Tibial artery (tissue), 4 donors: ENCODE results near the gene C11orf98.
"Not testable (repeated sequence)": the region's sequence is repeated elsewhere in the genome, so short reads cannot be mapped to it uniquely, and the experiment has no call there.

Source experiments
- DNase-seq, 2 donors: peaks; one replicate each; pipeline ENCODE4 v3.0.0-alpha.2; 2019
- H3K27ac ChIP-seq, 2 donors: fragments of 200-600 bp; sonication (generic) in 1 of 2; 1 replicate in 1 of 2; 2 replicates in 1 of 2; pipeline ENCODE4 v1.5.1; 2018 to 2019; ENCODE audit warnings: mild to moderate bottlenecking in 1 of 2
- H3K27me3 ChIP-seq, 2 donors: fragments of 200-600 bp; sonication (generic) in 1 of 2; one replicate each; pipeline versions ENCODE4 v1.5.1 to v1.6.0; 2016 to 2019
- H3K36me3 ChIP-seq, 3 donors: fragments of 200-600 bp; sonication (generic) in 2 of 3; one replicate each; pipeline ENCODE4 v1.5.1; 2016 to 2019; ENCODE audit warnings: mild to moderate bottlenecking in 2 of 3
- H3K4me1 ChIP-seq, 4 donors: fragments of 200-600 bp; sonication (generic) in 2 of 4; 1 replicate in 3 of 4; 2 replicates in 1 of 4; pipeline ENCODE4 v1.5.1; 2016 to 2019
- H3K4me3 ChIP-seq, 2 donors: fragments of 200-600 bp; sonication (generic) in 1 of 2; 1 replicate in 1 of 2; 2 replicates in 1 of 2; pipeline ENCODE4 v1.5.1; 2018 to 2019; ENCODE audit warnings: mild to moderate bottlenecking in 2 of 2
- H3K9me3 ChIP-seq, 3 donors: fragments of 200-600 bp; sonication (generic) in 1 of 3; one replicate each; pipeline ENCODE4 v1.5.1; 2016 to 2019
- intact Hi-C: fragments of 100-400 bp; cut with DNase I; formaldehyde crosslinking; loops from one replicate; pipeline ENCODE4 v1.15.0; 2023; ENCODE audit warnings: low total_unique reads
- TF ChIP-seq, protein P1 (sequence below), 2 experiments: fragments of 200-600 bp in 1 of 2; fragments of 450-650 bp in 1 of 2; IDR thresholded peaks; one replicate each; pipeline ENCODE4 v1.5.1; 2017 to 2019; ENCODE audit warnings: antibody characterized with exemption in 2 of 2, mild to moderate bottlenecking in 1 of 2, moderate library complexity in 1 of 2

C11orf98 gene

DNA sequence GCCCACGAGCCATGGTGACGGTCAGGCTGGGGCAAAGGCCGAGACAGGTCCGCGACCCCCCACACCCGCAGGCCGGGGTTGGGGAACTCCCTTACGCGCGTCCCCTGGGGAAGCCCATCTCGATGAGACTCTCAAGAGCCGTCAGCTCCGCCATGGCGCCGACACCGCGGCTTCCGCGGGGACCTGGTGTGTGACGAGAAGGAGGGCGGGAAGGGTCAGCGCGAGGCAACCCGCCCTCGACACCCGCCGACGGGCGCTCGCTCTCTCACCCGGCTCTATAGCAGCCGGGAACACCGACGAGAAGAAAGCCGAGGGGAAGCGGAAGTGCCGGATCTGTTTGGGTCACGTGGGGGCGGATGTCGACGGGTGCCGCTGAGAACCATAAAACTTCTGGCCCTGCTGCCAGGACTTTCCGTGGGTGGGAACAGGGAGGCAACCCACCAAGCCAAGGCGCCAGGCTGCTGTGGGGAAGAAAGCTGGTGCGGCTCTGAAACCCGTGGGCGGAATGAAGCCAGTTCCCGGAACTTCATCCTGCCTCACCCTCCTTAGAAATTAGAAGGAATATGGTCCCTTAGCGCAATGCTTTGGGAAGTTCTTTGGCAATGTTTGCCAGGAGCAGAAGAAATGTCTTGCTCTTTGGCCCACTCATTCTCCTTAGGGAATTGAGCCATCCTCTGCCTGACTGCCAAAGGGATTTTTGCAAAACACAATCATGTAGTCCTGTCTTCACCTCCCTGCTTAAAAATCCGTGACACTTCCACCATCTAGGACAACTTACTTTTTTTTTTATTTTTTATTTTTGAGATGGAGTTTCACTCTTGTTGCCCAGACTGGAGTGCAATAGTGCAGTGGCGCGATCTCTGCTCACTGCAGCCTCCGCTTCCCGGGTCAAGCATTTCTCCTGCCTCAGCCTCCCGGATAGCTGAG lies 14.0 kb upstream of the C11orf98 start, which contains the start of gene UBXN1:
Gene UBXN1 (minus strand): TSS at position 304 of the 927 bp plus-strand sequence. CDS start 150 bp downstream, at position 154.
- H3K36me3 ChIP-seq: peaks cover 14 to 37% (median 21%) of the 10 kb centered on the region in 3 donors
- TF ChIP-seq, protein P1, sequence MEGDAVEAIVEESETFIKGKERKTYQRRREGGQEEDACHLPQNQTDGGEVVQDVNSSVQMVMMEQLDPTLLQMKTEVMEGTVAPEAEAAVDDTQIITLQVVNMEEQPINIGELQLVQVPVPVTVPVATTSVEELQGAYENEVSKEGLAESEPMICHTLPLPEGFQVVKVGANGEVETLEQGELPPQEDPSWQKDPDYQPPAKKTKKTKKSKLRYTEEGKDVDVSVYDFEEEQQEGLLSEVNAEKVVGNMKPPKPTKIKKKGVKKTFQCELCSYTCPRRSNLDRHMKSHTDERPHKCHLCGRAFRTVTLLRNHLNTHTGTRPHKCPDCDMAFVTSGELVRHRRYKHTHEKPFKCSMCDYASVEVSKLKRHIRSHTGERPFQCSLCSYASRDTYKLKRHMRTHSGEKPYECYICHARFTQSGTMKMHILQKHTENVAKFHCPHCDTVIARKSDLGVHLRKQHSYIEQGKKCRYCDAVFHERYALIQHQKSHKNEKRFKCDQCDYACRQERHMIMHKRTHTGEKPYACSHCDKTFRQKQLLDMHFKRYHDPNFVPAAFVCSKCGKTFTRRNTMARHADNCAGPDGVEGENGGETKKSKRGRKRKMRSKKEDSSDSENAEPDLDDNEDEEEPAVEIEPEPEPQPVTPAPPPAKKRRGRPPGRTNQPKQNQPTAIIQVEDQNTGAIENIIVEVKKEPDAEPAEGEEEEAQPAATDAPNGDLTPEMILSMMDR (IDR thresholded peaks at IDR 0.05): no peak
- H3K4me3 ChIP-seq: peak within 1 kb of the TSS; percentile 91 to 97
- H3K9me3 ChIP-seq: no peaks in the 10 kb centered on the region
- H3K27ac ChIP-seq: peak within 1 kb of the TSS; percentile 86 to 93
- H3K4me1 ChIP-seq: peaks cover 0 to 30% (median 20%) of the 10 kb centered on the region in 4 donors
- no peaks in the 10 kb centered on the region for H3K27me3 ChIP-seq
- intact Hi-C loops: no loop called here
- peak; percentile 93 to 94 for DNase-seq

DNA sequence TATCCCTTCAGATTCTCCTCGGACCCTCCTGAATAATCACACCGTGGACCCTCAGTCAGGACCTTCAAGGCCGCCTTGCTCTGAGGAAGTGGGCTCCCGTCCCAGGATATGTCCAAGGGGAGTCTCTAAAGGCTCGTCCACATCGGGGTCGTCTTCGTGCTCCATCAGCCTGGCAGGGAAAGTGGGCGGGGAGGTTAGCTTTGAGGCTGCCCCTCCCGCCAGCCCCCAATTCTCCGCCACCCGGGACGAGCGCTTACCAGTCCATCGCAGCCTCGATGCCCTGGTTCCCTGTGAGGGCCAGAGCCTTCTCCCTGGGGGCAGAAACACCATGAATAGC lies 13.4 kb upstream of the C11orf98 start:
- Histone ChIP-seq H3K27me3 (no peaks in the 10 kb centered on the region), H3K36me3 (peaks cover 19 to 41% (median 21%) of the 10 kb centered on the region in 3 donors), H3K4me3 (peak overlapping the region; percentile 91 to 97), H3K4me1 (peaks cover 0 to 34% (median 20%) of the 10 kb centered on the region in 4 donors), H3K9me3 (no peaks in the 10 kb centered on the region), H3K27ac (peak overlapping the region; percentile 86 to 93)
- intact Hi-C loops: no loop called here
- TF ChIP-seq, protein P1 (IDR thresholded peaks at IDR 0.05): no peak
- DNase-seq: peak in 1 of 2 donors; percentile 67

DNA sequence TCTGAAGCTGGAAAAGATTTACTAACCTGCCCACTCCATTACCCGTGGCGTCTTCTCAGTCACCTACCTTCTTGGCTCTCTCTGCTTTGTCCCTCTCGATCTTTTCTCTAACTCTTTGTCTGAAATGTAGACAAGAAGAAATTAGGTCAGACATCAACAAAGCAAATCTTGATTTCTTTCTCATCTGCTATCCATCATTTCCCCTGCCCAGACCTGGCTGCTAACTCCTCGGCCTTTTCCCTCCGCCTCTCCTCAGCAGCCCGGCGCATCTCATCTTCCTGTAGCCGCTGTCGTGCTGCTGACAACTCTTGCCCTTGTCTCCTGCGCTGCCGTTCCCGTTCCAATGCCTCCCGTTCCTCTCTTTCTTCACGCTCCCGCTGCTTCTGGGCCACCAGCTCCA lies 12.7 kb upstream of the C11orf98 start:
- H3K9me3 ChIP-seq: no peaks in the 10 kb centered on the region
- H3K27me3 ChIP-seq: no peaks in the 10 kb centered on the region
- TF ChIP-seq, protein P1 (IDR thresholded peaks at IDR 0.05): no peak
- intact Hi-C loops: no loop called here
- peaks cover 0 to 41% (median 26%) of the 10 kb centered on the region in 4 donors for H3K4me1 ChIP-seq
- peak overlapping the region; percentile 86 to 93 for H3K27ac ChIP-seq
- no peak for DNase-seq
- H3K36me3 ChIP-seq: peaks cover 19 to 41% (median 21%) of the 10 kb centered on the region in 3 donors
- peak overlapping the region; percentile 91 to 97 for H3K4me3 ChIP-seq

DNA sequence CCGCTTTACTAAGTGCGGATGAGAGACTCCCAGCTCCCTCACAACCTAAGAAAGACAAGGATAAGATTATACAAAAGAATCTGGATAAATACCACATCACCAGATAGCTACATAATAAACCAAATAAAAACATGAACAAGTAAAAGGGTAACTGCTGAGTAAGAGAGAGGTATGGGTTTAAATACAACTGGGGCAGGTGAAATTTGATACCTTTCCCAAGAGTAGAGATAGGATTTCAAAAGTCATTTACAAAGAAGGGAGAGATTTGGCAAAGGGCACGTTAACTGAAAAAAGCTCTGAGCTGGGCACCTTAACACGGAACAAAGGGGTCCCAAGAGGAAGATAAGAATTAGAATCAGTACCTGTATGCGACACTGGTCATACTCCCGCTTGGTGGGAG lies 12.1 kb upstream of the C11orf98 start:
- H3K4me1 ChIP-seq: peaks cover 0 to 45% (median 30%) of the 10 kb centered on the region in 4 donors
- TF ChIP-seq, protein P1 (IDR thresholded peaks at IDR 0.05): no peak
- H3K4me3 ChIP-seq: no peak overlapping the region
- no peaks in the 10 kb centered on the region for H3K27me3 ChIP-seq
- intact Hi-C loops: no loop called here
- no peaks in the 10 kb centered on the region for H3K9me3 ChIP-seq
- peaks cover 19 to 41% (median 21%) of the 10 kb centered on the region in 3 donors for H3K36me3 ChIP-seq
- H3K27ac ChIP-seq: no peak overlapping the region
- no peak for DNase-seq

DNA sequence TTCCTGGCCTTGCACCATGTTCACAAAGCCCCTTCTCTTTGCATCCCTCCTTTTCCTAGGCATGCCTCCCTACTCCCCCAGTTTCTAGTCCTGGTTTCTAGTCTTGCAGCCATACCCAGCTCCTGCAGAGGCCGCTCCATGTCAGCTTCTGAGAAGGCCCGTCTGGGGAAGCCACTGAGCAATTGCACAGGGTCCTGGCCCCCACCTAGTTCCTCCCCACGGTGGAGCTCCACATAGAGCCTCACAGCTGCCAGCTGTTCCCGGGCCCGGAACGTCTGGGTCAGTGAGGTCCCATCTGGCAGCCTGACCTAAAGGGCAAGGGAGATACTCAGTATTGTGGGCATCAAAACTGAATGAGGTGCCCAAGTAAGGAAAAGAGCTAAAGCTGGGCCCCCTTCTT lies 11.7 kb upstream of the C11orf98 start:
- Histone ChIP-seq H3K4me1 (peaks cover 0 to 45% (median 32%) of the 10 kb centered on the region in 4 donors), H3K4me3 (no peak overlapping the region), H3K27me3 (no peaks in the 10 kb centered on the region), H3K9me3 (no peaks in the 10 kb centered on the region), H3K27ac (no peak overlapping the region), H3K36me3 (peaks cover 19 to 41% (median 21%) of the 10 kb centered on the region in 3 donors)
- intact Hi-C loops: no loop called here
- TF ChIP-seq, protein P1 (IDR thresholded peaks at IDR 0.05): no peak
- no peak for DNase-seq

DNA sequence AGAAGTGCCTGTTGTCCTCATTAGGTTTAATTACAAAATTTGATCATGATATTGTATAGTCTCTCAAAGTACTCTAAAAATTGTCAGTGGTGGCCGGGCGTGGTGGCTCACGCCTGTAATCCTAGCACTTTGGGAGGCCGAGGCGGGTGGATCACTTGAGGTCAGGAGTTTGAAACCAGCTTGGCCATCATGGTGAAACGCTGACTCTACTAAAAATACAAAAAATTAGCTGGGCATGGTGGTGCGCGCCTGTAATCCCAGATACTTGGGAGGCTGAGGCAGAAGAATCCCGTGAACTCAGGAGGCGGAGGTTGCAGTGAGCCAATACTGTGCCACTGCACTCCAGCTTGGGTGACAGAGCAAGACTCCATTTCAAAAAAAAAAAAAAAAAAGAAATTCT lies 10.4 kb upstream of the C11orf98 start:
- Histone ChIP-seq H3K36me3 (peaks cover 19 to 41% (median 21%) of the 10 kb centered on the region in 3 donors), H3K4me1 (peaks cover 0 to 51% (median 37%) of the 10 kb centered on the region in 4 donors)
- H3K27me3 ChIP-seq, H3K9me3 ChIP-seq, H3K4me3 ChIP-seq, intact Hi-C loops, DNase-seq, H3K27ac ChIP-seq: not testable (repeated sequence)
